ENCODE measurements around the gene ADAM12.

ADAM12 gene

GRCh38 chr10:126229686-126230085 is 158.6 kb downstream of the ADAM12 start:
- DNase-seq: no peak

DNA sequence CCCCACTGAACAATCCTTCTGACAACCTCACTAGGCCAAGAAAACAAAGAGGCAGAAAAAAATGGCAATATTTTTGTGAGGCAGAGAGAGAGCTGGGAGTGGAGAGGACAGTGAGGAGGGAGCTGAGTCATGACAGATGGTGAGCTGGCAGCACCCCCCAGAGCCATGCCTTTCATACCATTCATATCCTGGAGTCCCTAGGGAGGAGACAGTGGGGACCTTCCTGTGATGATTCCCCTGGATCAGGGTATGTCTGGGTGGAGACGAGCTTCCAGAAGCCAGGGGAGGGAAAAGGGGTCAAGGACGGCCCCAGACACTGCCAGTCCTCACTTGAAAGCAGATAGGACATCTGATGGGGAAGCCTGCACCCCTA is 160.5 kb downstream of the ADAM12 start:
- no peak for DNase-seq

- DNase-seq: no peak
Observed at GRCh38 chr10:126226988-126227761, 161.1 kb downstream of the ADAM12 start.

GRCh38 chr10:126226205-126226604 is 162.1 kb downstream of the ADAM12 start:
- DNase-seq: no peak

- DNase-seq: no peak
Observed at GRCh38 chr10:126225672-126226008, 162.6 kb downstream of the ADAM12 start.

DNA sequence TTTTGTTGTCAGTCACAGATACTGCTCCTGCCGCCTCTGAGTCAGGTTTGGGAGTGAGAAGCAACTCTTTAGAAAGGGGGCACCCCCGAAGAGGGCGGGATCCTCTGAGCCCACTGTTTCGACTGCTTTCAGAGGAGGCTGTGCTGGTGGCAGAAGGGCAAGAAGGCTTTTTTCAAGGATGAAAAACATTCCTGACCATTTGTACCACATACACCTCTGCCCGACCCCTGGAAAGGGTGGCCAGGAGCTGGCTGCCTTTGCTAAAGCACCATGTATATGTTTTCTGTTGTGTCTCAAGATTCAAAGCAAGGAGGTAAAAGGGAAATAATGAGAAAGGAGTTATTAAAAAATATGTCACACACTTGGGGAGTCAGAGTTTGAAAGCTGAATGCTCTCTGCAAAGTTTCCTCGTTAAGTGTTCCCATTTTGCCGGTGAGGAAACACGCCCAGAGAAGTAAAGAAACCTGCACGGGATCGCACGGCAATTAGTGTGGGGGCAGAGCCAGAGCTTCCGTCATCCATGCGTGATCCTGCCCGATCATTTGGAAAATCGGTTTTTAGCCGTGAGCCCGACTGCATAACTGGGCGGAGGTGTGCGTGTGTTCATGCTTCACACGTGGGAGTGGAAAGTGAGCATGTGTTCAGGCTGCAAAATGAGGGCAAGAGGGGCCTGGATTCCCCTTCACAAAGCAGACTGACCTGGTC is 163.2 kb downstream of the ADAM12 start:
- DNase-seq: no peak

- no peak for DNase-seq
Observed at GRCh38 chr10:126223512-126224067, 164.7 kb downstream of the ADAM12 start.

GRCh38 chr10:126222736-126223511 is 165.4 kb downstream of the ADAM12 start:
- no peak for DNase-seq

GRCh38 chr10:126221874-126222273 is 166.4 kb downstream of the ADAM12 start:
- no peak for DNase-seq

DNA sequence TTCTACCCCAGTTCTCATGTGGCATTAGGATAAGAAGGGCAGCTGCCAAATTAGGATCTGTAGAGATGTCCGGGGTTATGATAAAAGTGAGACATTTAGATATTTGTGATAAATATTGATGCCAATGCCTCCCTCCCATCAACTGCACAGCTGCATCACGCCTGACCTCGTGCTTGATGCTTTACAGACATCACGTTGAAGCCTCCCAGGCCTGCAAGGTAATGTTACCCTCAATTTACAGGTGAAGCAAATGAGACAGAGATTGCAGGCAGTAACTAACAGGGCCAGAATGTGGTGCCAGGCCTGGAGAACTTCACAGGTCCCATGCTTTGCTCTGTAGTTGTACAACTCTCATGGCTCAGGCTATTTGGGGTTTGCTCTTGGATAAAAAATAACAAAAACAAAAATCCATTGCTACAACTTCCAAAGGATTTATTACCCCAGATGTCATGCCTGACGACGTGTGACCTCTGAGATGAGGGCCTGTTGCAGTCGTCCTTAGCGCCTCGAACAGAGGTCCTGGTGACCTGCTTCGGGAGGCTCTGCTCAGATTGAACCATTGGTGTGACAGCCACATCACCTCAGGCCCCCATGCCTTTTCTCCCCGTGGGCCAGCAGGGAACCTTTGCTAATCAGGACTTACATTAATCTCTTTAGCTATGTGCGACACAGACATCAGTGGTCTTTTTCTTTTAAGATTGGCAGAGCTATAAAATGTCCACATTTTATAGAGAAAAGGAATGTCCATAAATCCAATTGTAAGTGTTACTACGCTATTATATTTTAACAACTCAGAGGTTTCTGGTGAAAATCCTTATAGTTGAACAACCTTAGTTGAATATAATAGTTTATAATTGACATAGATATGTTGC is 169.3 kb downstream of the ADAM12 start:
- no peak for DNase-seq

GRCh38 chr10:126218174-126218573 is 170.1 kb downstream of the ADAM12 start:
- no peak for DNase-seq

GRCh38 chr10:126216632-126216961 is 171.7 kb downstream of the ADAM12 start:
- DNase-seq: no peak

DNA sequence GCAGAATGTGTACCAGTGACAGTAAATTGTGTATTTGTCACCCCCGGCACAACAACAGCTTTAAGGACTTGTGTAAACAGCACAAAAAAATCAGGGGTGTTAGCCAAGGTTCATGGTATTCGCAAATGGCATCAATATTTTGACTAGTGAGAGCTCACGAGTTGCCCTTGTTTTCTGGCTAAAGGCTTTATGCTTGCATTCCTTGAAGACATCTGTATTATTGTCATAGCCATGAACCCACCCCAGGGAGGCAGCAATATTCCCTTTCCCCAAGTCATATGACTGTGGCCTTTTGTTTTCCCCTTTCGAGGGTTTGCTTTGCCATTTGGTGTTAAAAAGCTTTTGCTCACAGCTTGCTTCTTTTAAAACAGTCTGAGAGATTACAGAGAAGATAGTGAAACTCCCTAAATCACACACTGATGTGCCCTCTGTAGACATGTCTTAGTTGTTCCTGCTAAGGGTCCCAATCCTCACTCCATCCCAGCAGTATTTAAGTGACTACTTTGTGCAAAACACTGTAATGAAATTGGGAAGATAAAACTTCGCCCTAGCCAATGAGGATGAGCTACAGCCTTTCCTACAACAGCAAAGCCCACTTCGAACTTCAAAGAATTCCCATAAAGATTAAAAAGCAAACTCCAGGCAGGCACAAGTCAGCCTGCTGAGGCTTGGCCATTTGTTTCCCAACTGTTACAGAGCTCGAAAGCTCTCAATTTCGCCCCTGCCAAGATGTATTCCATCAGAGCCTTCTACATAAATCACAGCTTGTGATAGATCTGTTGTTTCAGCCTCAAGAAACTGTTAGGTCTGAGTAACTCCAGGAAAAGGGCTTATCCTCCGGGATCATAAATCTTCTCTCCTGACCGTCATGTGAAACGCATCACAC is 172.3 kb downstream of the ADAM12 start:
- DNase-seq: no peak

DNA sequence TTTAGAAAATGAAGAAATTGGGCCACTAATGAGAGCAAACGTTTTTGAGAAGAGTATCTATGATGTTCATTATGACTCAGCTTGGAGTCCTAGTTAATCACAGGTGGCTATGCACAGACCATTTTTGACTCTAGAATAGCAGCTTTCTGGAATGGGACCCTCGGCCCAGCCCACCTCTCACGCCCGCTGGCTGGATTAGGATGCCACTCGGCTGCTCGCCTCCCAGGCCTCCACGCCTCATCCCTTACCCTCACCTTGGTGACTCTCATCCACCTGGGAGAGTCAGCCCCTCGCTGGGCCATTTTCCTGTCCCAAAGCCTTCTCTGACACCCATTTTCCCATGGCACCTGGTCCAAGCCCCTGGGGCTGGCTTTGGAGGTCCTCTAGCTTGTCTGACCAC is 173.6 kb downstream of the ADAM12 start:
- no peak for DNase-seq

GRCh38 chr10:126214021-126214420 is 174.3 kb downstream of the ADAM12 start:
- DNase-seq: no peak

- no peak for DNase-seq
Observed at GRCh38 chr10:126212738-126213137, 175.5 kb downstream of the ADAM12 start.

DNA sequence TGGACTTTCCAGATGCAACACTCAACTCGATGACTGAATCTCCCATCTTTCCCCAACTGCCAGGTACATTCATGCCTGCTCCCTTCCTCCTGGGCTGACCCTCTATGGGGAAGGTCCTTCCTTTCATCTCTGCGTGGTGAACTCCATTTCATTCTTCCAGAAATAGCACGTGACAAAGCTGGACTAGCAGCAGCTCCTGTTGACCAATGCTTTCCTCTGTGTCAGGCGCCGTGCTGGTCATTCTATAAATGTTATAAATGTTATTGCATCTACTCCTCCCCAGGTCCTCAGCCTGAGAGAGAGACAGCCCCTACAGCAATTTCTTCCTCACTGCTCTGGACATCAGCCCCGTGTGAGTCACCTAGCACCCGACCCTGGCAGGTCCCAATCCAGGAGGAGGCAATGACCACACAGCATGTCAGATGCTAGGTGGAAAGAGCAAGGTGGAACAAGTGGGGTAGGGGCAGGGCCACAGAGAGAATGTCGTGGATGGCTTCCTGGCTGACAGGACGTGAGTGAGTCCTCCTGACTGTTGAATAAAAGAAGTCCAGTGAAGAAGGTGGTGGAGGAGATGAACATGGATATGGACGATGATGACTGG is 178.1 kb downstream of the ADAM12 start:
- DNase-seq: no peak

DNA sequence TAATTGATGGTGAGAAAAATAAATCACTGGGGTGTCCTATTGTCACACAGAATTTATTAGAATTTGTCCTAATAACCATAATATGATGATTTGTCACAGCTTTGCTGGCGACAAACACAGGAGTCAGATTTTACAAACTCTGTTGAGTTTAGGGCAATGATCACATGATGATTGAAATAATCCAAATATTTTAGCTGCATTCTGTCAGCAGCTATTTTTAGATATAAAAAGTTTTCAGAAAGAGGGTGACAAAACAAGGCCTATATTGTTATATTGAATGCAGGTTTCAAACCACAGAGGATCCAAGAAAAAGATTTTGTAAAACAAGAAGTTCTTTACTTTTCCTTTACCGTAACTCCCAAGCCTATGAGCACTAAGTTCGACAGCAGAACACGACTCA is 178.8 kb downstream of the ADAM12 start:
- DNase-seq: no peak

DNA sequence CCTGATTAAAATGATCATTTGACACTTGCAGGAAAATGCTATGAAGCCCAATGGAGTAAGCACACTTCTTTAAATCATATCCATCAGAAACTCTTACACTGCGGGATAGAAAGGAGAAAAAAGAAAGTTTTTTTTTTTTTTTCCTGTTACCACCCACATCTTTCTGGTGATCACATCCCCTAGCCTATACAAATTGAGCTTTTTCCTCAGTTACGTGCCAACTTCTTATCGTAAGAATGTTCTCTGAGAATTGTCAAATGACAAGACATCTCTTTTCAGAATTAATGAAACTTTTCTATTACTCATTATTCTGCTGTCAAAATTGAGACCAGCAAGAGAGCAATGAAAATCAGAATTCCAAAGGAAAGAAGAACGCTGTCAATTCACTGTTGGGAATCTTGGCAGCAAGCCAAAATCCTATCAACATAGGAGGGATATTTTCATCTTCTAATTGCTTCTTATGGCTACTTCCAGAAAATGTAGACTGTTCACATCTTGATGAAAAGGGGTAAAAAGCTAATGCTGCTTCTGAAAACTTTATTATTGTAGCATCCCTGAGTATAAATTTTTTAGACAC is 179.5 kb downstream of the ADAM12 start:
- no peak for DNase-seq

DNA sequence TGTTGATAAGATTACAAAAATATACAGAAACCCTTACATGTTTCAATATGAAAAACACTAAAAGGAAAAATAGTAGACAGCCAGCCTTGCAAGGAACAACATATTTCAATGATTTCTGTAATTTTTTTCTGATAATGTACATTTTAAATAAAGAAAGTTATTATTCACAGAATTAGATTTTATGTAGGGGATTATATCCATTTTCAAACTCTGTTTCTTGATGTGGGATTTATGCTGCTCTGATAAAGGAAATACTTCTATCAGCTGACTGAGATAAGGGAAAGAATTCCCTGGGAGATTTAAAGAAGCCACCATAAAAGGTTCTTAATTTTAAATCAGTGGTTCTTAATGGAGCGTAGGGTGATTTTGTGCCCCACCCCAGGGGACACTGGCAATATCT is 180.4 kb downstream of the ADAM12 start:
- no peak for DNase-seq

DNA sequence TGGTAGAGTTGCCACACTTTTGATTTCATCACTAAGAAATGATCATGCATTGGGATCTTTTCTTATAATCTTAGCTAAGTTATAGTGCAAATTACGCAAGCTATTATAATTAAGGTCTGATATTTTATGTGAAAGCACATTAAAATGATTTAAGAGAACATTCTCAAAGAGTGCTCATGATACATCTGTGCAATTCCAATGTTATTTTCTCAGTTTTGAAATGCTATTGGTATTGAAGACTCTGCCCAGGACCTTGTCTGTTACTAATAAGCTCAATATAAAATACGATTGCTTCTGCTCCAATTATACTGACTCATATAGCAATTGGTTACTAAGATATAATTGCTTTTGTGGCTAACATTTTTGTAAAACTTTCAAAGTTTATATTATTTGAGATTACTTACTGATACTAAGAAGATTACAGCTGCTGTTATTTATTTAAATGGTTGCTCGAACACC is 180.9 kb downstream of the ADAM12 start:
- DNase-seq: no peak
